Stimulated activated CD8-positive, alpha-beta memory T cell treated with anti-CD3 and anti-CD28 coated beads, Interleukin-4, amount 100 ng/mL, for 48 hours (primary cell): ENCODE data around the gene GALR1.

ENCODE experiments used
- DNase-seq: peaks from one replicate; pipeline ENCODE4 v3.0.0-alpha.2; 2020

GALR1 gene

GRCh38 chr18:77321823-77322805 lies 72.5 kb downstream of the GALR1 start:
- DNase-seq = no peak

DNA sequence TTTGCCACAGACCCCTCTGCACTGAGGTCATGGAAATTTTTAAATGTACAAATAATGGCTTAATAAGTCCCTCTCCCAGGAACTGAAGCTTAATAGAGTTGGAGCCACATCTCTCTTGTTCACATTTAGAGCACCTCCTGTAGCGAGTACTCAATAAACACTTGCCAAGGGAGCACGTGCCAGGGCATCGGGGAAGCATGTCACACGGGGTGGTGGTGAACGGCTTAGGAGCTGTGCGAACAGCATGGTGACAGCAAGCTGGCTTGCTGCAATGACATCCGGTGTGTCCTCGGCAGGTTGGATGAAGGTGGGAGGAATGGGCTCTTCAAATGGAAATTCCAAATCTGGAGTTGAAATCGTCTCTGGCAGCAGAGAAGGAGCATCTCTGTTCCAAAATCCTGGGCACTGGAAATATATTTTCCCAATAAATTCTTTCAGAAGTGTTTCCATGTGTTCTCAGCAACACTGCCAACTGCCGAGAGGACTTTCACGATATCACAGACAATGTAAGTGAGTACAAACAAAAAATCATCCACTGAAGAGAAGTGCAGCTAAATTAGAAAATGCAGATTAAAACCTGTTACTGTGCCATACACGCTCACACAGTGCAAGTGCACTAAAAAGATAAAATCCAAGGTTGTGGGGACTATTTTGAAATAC lies 74.1 kb downstream of the GALR1 start:
- DNase-seq = no peak
